ENCODE measurements around the gene SLC6A3. TPM values are rescaled to one million over a fixed set of nuclear protein-coding genes. Genes with fewer than 3 reads are reported as not detected.

SLC6A3 gene
- total RNA-seq: 0.16 and 0.27 TPM in 2 replicates
- long read RNA-seq: 0 reads

GRCh38 chr5:1445313-1445688 lies at the start of gene SLC6A3:
Gene SLC6A3 (minus strand): TSS chr5:1445440. CDS start chr5:1443197, 2,243 bp downstream.
- DNase-seq (ENCODE audit: low read depth, low spot score): peak; percentile 61
- Mint-ChIP-seq H3K4me1 (peaks cover 5% of the 10 kb centered on the region), H3K27me3 (ENCODE audit: low read depth) (peaks cover 86% of the 10 kb centered on the region), H3K9me3 (peaks cover under 1% of the 10 kb centered on the region), H3K27ac (ENCODE audit: unreplicated experiment) (no peak within 1 kb of the TSS), H3K4me3 (no peak within 1 kb of the TSS), H3K36me3 (ENCODE audit: low read depth) (no peaks in the 10 kb centered on the region)
- no peak for TF ChIP-seq CTCF (conservative IDR thresholded peaks at IDR 0.05)

GRCh38 chr5:1493941-1494340 lies 48.7 kb upstream of the SLC6A3 start:
- Mint-ChIP-seq H3K4me3 (no peak overlapping the region), H3K27me3 (ENCODE audit: low read depth) (no peaks in the 10 kb centered on the region), H3K36me3 (ENCODE audit: low read depth) (peaks cover 13% of the 10 kb centered on the region), H3K9me3 (no peaks in the 10 kb centered on the region), H3K4me1 (no peaks in the 10 kb centered on the region), H3K27ac (ENCODE audit: unreplicated experiment) (no peak overlapping the region)
- TF ChIP-seq CTCF (conservative IDR thresholded peaks at IDR 0.05): no peak
- DNase-seq (ENCODE audit: low read depth, low spot score): no peak

- peaks cover 9% of the 10 kb centered on the region for H3K36me3 Mint-ChIP-seq (ENCODE audit: low read depth)
- no peaks in the 10 kb centered on the region for H3K9me3 Mint-ChIP-seq
- H3K4me3 Mint-ChIP-seq: no peak overlapping the region
- no peak for DNase-seq (ENCODE audit: low read depth, low spot score)
- no peak for TF ChIP-seq CTCF (conservative IDR thresholded peaks at IDR 0.05)
- no peak overlapping the region for H3K27ac Mint-ChIP-seq (ENCODE audit: unreplicated experiment)
- H3K27me3 Mint-ChIP-seq (ENCODE audit: low read depth): no peaks in the 10 kb centered on the region
- H3K4me1 Mint-ChIP-seq: no peaks in the 10 kb centered on the region
These were observed 48.2 kb upstream of the SLC6A3 start for GRCh38 chr5:1493413-1493812.

- Mint-ChIP-seq H3K4me3 (no peak overlapping the region), H3K9me3 (no peaks in the 10 kb centered on the region), H3K4me1 (no peaks in the 10 kb centered on the region), H3K27me3 (ENCODE audit: low read depth) (no peaks in the 10 kb centered on the region), H3K36me3 (ENCODE audit: low read depth) (peaks cover 9% of the 10 kb centered on the region), H3K27ac (ENCODE audit: unreplicated experiment) (no peak overlapping the region)
- no peak for DNase-seq (ENCODE audit: low read depth, low spot score)
- TF ChIP-seq CTCF (conservative IDR thresholded peaks at IDR 0.05): no peak
These were observed 47.5 kb upstream of the SLC6A3 start for GRCh38 chr5:1492757-1493156.

GRCh38 chr5:1490376-1490775 lies 45.1 kb upstream of the SLC6A3 start:
- H3K27me3 Mint-ChIP-seq (ENCODE audit: low read depth): no peaks in the 10 kb centered on the region
- H3K4me1 Mint-ChIP-seq: no peaks in the 10 kb centered on the region
- peaks cover 9% of the 10 kb centered on the region for H3K36me3 Mint-ChIP-seq (ENCODE audit: low read depth)
- H3K27ac Mint-ChIP-seq (ENCODE audit: unreplicated experiment): no peak overlapping the region
- no peak overlapping the region for H3K4me3 Mint-ChIP-seq
- DNase-seq (ENCODE audit: low read depth, low spot score): no peak
- no peaks in the 10 kb centered on the region for H3K9me3 Mint-ChIP-seq
- no peak for TF ChIP-seq CTCF (conservative IDR thresholded peaks at IDR 0.05)

- no peaks in the 10 kb centered on the region for H3K27me3 Mint-ChIP-seq (ENCODE audit: low read depth)
- H3K4me1 Mint-ChIP-seq: no peaks in the 10 kb centered on the region
- H3K4me3 Mint-ChIP-seq: no peak overlapping the region
- no peak for DNase-seq (ENCODE audit: low read depth, low spot score)
- no peaks in the 10 kb centered on the region for H3K9me3 Mint-ChIP-seq
- H3K36me3 Mint-ChIP-seq (ENCODE audit: low read depth): peaks cover 9% of the 10 kb centered on the region
- no peak overlapping the region for H3K27ac Mint-ChIP-seq (ENCODE audit: unreplicated experiment)
- TF ChIP-seq CTCF (conservative IDR thresholded peaks at IDR 0.05): no peak
These were observed 44.5 kb upstream of the SLC6A3 start for GRCh38 chr5:1489754-1490153.
